Uterus (tissue), 4 donors: ENCODE data around the gene ARPC2. TPM values are rescaled to one million over a fixed set of nuclear protein-coding genes. Genes with fewer than 3 reads are reported as not detected.

Experiments
- DNase-seq, 2 donors: peaks; one replicate each; pipeline ENCODE4 v3.0.0-alpha.2; 2019 to 2020
- H3K27ac ChIP-seq, 2 donors: fragments of 200-600 bp; sonication (generic); 1 replicate in 1 of 2; 2 replicates in 1 of 2; pipeline ENCODE4 v1.5.1; 2016 to 2018
- H3K27me3 ChIP-seq, 2 donors: fragments of 200-600 bp; sonication (generic); one replicate each; pipeline ENCODE4 v1.5.1; 2018 to 2019; ENCODE audit warnings: control low read depth in 1 of 2
- H3K36me3 ChIP-seq, 2 donors: fragments of 200-600 bp; sonication (generic); one replicate each; pipeline ENCODE4 v1.5.1; 2019; ENCODE audit warnings: control low read depth in 1 of 2
- H3K4me1 ChIP-seq, 2 donors: fragments of 200-600 bp; sonication (generic); one replicate each; pipeline ENCODE4 v1.5.1; 2018 to 2019; ENCODE audit warnings: control low read depth in 1 of 2
- H3K4me3 ChIP-seq, 2 donors: fragments of 200-600 bp; sonication (generic); 1 replicate in 1 of 2; 2 replicates in 1 of 2; pipeline ENCODE4 v1.5.1; 2018 to 2019; ENCODE audit warnings: mild to moderate bottlenecking in 1 of 2
- H3K9me3 ChIP-seq, 2 donors: fragments of 200-600 bp; sonication (generic); one replicate each; pipeline ENCODE4 v1.5.1; 2019; ENCODE audit warnings: control low read depth in 1 of 2
- CTCF ChIP-seq, 4 experiments: fragments of 200-600 bp in 2 of 4; fragments of 450-650 bp in 2 of 4; sonication (generic) in 2 of 4; IDR thresholded peaks; one replicate each; pipeline ENCODE4 v1.5.1; 2016 to 2019; ENCODE audit warnings: antibody characterized with exemption in 4 of 4, mild to moderate bottlenecking in 2 of 4, moderate library complexity in 1 of 4
- POLR2A ChIP-seq, 2 donors: fragments of 450-650 bp; IDR thresholded peaks; one replicate each; pipeline ENCODE4 v1.6.1; 2016; ENCODE audit warnings: antibody characterized with exemption in 2 of 2, mild to moderate bottlenecking in 1 of 2, moderate library complexity in 1 of 2
- intact Hi-C: fragments of 100-400 bp; cut with DNase I; formaldehyde crosslinking; loops from one replicate; pipeline ENCODE4 v1.15.1; 2023; ENCODE audit warnings: low total_unique reads
- total RNA-seq, 4 donors: library from RNA; depleted of rRNA in 3 of 4; stranded (reverse); fragments of >200 nt in 3 of 4; gene quantifications; one replicate each; pipeline versions ENCODE4 v1.1.0 to v1.2.4, GENCODE V29; 2014 to 2023
- donor health status: DM: yes; HTN: yes; CAD: no.

Gene ARPC2
- total RNA-seq, 4 donors from 2014 or later = 87.9 to 162 (median 159) TPM

DNA sequence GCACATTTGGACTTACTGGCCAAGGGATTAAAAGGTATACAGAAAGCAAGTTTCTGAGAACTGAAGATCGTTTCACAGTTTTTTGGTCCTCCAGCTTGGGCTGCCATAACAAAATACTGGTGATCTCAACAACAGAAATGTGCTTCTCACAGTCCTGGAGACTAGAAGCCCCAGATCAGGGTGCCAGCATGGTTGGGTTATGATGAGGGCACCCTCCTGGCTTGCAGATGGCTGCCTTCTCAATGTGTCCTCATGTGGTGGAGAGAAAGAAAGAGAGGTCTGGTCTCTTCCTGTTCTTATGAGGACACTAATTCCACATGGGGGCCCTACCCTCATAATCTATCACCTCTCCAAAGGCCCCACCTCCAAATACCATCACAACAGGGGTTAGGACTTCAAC, 30.1 kb upstream of the ARPC2 start:
- Histone ChIP-seq H3K36me3 (no peaks in the 10 kb centered on the region), H3K4me1 (no peaks in the 10 kb centered on the region), H3K27me3 (no peaks in the 10 kb centered on the region), H3K4me3 (no peak overlapping the region), H3K27ac (no peak overlapping the region), H3K9me3 (no peaks in the 10 kb centered on the region)
- intact Hi-C loops = no loop called here
- TF ChIP-seq CTCF (IDR thresholded peaks at IDR 0.05) = no peak
- TF ChIP-seq POLR2A (IDR thresholded peaks at IDR 0.05) = no peak
- DNase-seq = no peak

GRCh38 chr2:218187296-218188015, 29.5 kb upstream of the ARPC2 start:
- no peak for TF ChIP-seq CTCF (IDR thresholded peaks at IDR 0.05)
- no peak for TF ChIP-seq POLR2A (IDR thresholded peaks at IDR 0.05)
- Histone ChIP-seq H3K9me3 (no peaks in the 10 kb centered on the region), H3K4me3 (no peak overlapping the region), H3K27me3 (no peaks in the 10 kb centered on the region), H3K4me1 (no peaks in the 10 kb centered on the region), H3K27ac (no peak overlapping the region), H3K36me3 (no peaks in the 10 kb centered on the region)
- DNase-seq = no peak
- intact Hi-C loops = no loop called here

DNA sequence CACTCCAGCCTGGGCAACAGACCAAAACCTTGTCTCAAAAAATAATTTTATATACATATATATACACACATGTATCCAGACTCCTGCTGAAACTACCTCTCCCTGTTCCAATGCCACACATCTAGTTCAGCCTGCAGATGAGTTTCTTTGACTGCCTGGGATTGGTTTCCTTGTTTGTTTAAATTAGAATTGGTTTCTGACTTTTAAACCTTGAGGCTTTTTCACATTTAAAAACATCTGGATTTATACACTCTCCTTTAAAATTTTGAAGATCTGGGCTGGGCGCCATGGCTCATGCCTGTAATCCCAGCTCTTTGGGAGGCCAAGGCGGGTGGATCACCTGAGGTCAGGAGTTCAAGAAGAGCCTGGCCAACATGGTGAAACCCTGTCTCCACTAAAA, 28.5 kb upstream of the ARPC2 start:
- no peak overlapping the region for H3K27ac ChIP-seq
- H3K9me3 ChIP-seq = no peaks in the 10 kb centered on the region
- no peaks in the 10 kb centered on the region for H3K36me3 ChIP-seq
- no peak overlapping the region for H3K4me3 ChIP-seq
- H3K4me1 ChIP-seq = no peaks in the 10 kb centered on the region
- no peaks in the 10 kb centered on the region for H3K27me3 ChIP-seq
- intact Hi-C loops = no loop called here
- no peak for TF ChIP-seq POLR2A (IDR thresholded peaks at IDR 0.05)
- no peak for TF ChIP-seq CTCF (IDR thresholded peaks at IDR 0.05)
- DNase-seq = no peak

DNA sequence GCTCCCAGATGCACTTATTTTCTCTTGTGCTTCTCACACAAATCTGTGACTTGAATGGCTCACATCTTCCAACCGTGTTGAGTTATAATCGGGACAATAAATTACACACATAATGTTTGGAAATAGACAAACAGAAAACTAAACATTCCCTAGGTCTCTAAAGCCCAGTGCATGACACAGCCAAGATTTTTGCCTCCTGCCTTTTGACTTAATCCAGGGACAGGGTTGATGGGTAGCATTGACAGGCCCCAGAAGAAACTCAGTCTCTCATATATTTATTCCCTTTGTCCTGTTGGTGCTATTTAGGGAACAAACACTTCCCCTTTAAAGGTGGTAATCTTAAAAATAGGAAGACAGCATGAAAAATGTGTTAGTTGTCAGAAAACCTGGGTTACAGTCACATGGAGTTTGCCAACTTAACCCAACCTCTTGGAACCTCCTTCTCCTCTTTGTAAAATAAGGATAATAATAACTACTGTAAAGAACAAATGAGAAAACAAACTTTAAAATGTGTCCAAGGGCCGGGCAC, 24.0 kb upstream of the ARPC2 start:
- no peaks in the 10 kb centered on the region for H3K9me3 ChIP-seq
- no peak overlapping the region for H3K27ac ChIP-seq
- TF ChIP-seq POLR2A (IDR thresholded peaks at IDR 0.05) = no peak
- no peak for TF ChIP-seq CTCF (IDR thresholded peaks at IDR 0.05)
- H3K4me3 ChIP-seq = no peak overlapping the region
- no peaks in the 10 kb centered on the region for H3K27me3 ChIP-seq
- DNase-seq = no peak
- H3K4me1 ChIP-seq = no peaks in the 10 kb centered on the region
- H3K36me3 ChIP-seq = no peaks in the 10 kb centered on the region
- intact Hi-C loops = no loop called here

DNA sequence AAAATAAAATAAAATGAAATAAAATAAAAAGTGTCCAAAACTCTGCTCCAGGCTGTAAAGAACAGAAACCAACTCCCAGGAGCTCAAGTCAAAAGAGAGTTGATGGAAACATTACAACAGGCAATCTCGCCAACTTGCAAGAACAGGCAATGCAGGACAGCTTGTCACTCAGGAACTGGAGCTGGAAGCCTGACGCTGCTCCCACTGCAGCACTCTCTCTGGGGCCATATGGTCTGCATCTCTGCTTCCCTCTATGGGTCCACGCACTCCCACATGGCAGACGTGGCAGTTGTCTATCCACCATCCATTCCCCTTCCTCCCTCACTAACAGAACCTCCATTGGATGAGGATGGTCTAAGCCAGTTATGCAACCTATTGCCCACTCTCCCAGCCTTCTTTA, 23.3 kb upstream of the ARPC2 start:
- intact Hi-C loops = no loop called here
- H3K9me3 ChIP-seq = no peaks in the 10 kb centered on the region
- no peaks in the 10 kb centered on the region for H3K4me1 ChIP-seq
- no peak overlapping the region for H3K27ac ChIP-seq
- TF ChIP-seq POLR2A (IDR thresholded peaks at IDR 0.05) (no peak), CTCF (IDR thresholded peaks at IDR 0.05) (no peak)
- no peak for DNase-seq
- no peaks in the 10 kb centered on the region for H3K36me3 ChIP-seq
- H3K4me3 ChIP-seq = no peak overlapping the region
- no peaks in the 10 kb centered on the region for H3K27me3 ChIP-seq
